HEK293 (cell line): ENCODE measurements around the gene SHROOM3.

Experiments
- CTCF ChIP-seq: fragments of 450-650 bp; formaldehyde crosslinking; IDR thresholded peaks from 2 replicates; pipeline ENCODE4 v1.5.1; 2016; ENCODE audit warnings: missing biosample characterization, missing genetic modification characterization
- HOXC10 ChIP-seq: sonication (generic); formaldehyde crosslinking; IDR thresholded peaks from 2 replicates; pipeline ENCODE4 v1.8.1; 2023; ENCODE audit warnings: mild to moderate bottlenecking, missing genetic modification reagents
- SCRT2 ChIP-seq: fragments of 450-650 bp; formaldehyde crosslinking; IDR thresholded peaks from 2 replicates; pipeline ENCODE4 v1.5.1; 2016; ENCODE audit warnings: missing biosample characterization, missing genetic modification characterization
- ZBTB1 ChIP-seq: fragments of 450-650 bp; formaldehyde crosslinking; IDR thresholded peaks from 2 replicates; pipeline ENCODE4 v1.5.1; 2016; ENCODE audit warnings: missing biosample characterization, missing genetic modification characterization
- ZBTB11 ChIP-seq: fragments of 450-650 bp; formaldehyde crosslinking; conservative IDR thresholded peaks from 2 replicates; pipeline ENCODE4 v1.5.1; 2016; ENCODE audit warnings: low read depth, missing biosample characterization, missing genetic modification characterization
- ZNF596 ChIP-seq: fragments of 450-650 bp; IDR thresholded peaks from 2 replicates; pipeline ENCODE4 v1.5.0; 2018; ENCODE audit warnings: missing biosample characterization, mild to moderate bottlenecking, missing genetic modification characterization, moderate library complexity
- TF ChIP-seq, protein P1 (sequence below): fragments of 450-650 bp; formaldehyde crosslinking; IDR thresholded peaks from 2 replicates; pipeline ENCODE4 v1.5.1; 2017; ENCODE audit warnings: missing biosample characterization, missing genetic modification characterization
- TF ChIP-seq, protein P2 (sequence below): IDR thresholded peaks from 2 replicates; pipeline ENCODE4 v1.6.1; 2011; ENCODE audit warnings: mild to moderate bottlenecking, low read depth, low read length, borderline replicate concordance
- TF ChIP-seq, protein P3 (sequence below): fragments of 450-650 bp; formaldehyde crosslinking; IDR thresholded peaks from 2 replicates; pipeline ENCODE4 v1.5.1; 2016; ENCODE audit warnings: missing biosample characterization, missing genetic modification characterization, borderline replicate concordance
- TF ChIP-seq, protein P4 (sequence below): fragments of 450-650 bp; formaldehyde crosslinking; IDR thresholded peaks from 2 replicates; pipeline ENCODE4 v1.5.1; 2016; ENCODE audit warnings: missing biosample characterization, missing genetic modification characterization

DNA sequence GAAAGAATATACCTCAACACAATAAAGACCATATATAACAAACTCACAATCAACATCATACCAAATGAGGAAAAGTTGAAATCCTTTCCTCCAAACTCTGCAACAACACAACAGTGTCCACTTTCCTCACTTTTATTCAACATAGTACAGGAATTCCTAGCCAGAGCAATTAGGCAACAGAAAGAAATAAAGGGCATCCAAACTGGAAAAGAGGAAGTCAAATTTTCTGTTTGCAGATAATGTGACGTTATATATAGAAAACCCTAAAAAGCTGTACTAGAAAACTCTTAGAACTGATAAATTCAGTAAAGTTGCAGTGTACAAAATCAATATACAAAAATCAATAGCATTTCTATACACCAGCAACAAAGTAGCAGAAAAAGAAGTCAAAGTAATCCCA lies 355.3 kb downstream of the SHROOM3 start:
- TF ChIP-seq, protein P1, sequence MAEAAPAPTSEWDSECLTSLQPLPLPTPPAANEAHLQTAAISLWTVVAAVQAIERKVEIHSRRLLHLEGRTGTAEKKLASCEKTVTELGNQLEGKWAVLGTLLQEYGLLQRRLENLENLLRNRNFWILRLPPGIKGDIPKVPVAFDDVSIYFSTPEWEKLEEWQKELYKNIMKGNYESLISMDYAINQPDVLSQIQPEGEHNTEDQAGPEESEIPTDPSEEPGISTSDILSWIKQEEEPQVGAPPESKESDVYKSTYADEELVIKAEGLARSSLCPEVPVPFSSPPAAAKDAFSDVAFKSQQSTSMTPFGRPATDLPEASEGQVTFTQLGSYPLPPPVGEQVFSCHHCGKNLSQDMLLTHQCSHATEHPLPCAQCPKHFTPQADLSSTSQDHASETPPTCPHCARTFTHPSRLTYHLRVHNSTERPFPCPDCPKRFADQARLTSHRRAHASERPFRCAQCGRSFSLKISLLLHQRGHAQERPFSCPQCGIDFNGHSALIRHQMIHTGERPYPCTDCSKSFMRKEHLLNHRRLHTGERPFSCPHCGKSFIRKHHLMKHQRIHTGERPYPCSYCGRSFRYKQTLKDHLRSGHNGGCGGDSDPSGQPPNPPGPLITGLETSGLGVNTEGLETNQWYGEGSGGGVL (tag by site-specific recombination) = no peak
- TF ChIP-seq HOXC10 (CRISPR knock-in tag) (no peak), ZBTB11 (tag by site-specific recombination) (no peak), ZNF596 (no peak), CTCF (tag by site-specific recombination) (no peak), SCRT2 (tag by site-specific recombination) (no peak), ZBTB1 (tag by site-specific recombination) (no peak)
- TF ChIP-seq, protein P2, sequence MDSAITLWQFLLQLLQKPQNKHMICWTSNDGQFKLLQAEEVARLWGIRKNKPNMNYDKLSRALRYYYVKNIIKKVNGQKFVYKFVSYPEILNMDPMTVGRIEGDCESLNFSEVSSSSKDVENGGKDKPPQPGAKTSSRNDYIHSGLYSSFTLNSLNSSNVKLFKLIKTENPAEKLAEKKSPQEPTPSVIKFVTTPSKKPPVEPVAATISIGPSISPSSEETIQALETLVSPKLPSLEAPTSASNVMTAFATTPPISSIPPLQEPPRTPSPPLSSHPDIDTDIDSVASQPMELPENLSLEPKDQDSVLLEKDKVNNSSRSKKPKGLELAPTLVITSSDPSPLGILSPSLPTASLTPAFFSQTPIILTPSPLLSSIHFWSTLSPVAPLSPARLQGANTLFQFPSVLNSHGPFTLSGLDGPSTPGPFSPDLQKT = no peak
- TF ChIP-seq, protein P3, sequence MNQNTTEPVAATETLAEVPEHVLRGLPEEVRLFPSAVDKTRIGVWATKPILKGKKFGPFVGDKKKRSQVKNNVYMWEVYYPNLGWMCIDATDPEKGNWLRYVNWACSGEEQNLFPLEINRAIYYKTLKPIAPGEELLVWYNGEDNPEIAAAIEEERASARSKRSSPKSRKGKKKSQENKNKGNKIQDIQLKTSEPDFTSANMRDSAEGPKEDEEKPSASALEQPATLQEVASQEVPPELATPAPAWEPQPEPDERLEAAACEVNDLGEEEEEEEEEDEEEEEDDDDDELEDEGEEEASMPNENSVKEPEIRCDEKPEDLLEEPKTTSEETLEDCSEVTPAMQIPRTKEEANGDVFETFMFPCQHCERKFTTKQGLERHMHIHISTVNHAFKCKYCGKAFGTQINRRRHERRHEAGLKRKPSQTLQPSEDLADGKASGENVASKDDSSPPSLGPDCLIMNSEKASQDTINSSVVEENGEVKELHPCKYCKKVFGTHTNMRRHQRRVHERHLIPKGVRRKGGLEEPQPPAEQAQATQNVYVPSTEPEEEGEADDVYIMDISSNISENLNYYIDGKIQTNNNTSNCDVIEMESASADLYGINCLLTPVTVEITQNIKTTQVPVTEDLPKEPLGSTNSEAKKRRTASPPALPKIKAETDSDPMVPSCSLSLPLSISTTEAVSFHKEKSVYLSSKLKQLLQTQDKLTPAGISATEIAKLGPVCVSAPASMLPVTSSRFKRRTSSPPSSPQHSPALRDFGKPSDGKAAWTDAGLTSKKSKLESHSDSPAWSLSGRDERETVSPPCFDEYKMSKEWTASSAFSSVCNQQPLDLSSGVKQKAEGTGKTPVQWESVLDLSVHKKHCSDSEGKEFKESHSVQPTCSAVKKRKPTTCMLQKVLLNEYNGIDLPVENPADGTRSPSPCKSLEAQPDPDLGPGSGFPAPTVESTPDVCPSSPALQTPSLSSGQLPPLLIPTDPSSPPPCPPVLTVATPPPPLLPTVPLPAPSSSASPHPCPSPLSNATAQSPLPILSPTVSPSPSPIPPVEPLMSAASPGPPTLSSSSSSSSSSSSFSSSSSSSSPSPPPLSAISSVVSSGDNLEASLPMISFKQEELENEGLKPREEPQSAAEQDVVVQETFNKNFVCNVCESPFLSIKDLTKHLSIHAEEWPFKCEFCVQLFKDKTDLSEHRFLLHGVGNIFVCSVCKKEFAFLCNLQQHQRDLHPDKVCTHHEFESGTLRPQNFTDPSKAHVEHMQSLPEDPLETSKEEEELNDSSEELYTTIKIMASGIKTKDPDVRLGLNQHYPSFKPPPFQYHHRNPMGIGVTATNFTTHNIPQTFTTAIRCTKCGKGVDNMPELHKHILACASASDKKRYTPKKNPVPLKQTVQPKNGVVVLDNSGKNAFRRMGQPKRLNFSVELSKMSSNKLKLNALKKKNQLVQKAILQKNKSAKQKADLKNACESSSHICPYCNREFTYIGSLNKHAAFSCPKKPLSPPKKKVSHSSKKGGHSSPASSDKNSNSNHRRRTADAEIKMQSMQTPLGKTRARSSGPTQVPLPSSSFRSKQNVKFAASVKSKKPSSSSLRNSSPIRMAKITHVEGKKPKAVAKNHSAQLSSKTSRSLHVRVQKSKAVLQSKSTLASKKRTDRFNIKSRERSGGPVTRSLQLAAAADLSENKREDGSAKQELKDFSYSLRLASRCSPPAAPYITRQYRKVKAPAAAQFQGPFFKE (tag by site-specific recombination) = no peak
- TF ChIP-seq, protein P4, sequence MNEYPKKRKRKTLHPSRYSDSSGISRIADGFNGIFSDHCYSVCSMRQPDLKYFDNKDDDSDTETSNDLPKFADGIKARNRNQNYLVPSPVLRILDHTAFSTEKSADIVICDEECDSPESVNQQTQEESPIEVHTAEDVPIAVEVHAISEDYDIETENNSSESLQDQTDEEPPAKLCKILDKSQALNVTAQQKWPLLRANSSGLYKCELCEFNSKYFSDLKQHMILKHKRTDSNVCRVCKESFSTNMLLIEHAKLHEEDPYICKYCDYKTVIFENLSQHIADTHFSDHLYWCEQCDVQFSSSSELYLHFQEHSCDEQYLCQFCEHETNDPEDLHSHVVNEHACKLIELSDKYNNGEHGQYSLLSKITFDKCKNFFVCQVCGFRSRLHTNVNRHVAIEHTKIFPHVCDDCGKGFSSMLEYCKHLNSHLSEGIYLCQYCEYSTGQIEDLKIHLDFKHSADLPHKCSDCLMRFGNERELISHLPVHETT (tag by site-specific recombination) = no peak
